Chondrocyte (in vitro differentiated cells): ENCODE data around the gene TUBA4A. TPM values are rescaled to one million over a fixed set of nuclear protein-coding genes. Genes with fewer than 3 reads are reported as not detected.

Source experiments
- DNase-seq: peaks from one replicate; pipeline ENCODE4 v3.0.0; 2021; ENCODE audit warnings: mixed read lengths, low spot score
- H3K27ac Mint-ChIP-seq: one replicate; pipeline ENCODE4 v1.8.0; 2021; ENCODE audit warnings: mild to moderate bottlenecking, moderate library complexity, mixed read lengths; ENCODE audit not compliant: unreplicated experiment
- H3K27me3 Mint-ChIP-seq: 2 replicates; pipeline ENCODE4 v1.8.0; 2021; ENCODE audit warnings: low read depth, mixed read lengths
- H3K36me3 Mint-ChIP-seq: 2 replicates; pipeline ENCODE4 v1.8.0; 2021; ENCODE audit warnings: low read depth, mixed read lengths
- H3K4me1 Mint-ChIP-seq: 2 replicates; pipeline ENCODE4 v1.8.0; 2021; ENCODE audit warnings: low read depth, mild to moderate bottlenecking, mixed read lengths
- H3K4me3 Mint-ChIP-seq: one replicate; pipeline ENCODE4 v1.8.0; 2021; ENCODE audit warnings: mild to moderate bottlenecking, moderate library complexity, mixed read lengths; ENCODE audit not compliant: unreplicated experiment
- H3K9me3 Mint-ChIP-seq: 2 replicates; pipeline ENCODE4 v1.8.0; 2021; ENCODE audit warnings: low read depth, mixed read lengths
- total RNA-seq: library from RNA; stranded (reverse); gene quantifications from 3 replicates; pipeline ENCODE4 v1.2.1, GENCODE V29; 2021
- TF ChIP-seq, protein P1 (sequence below): fragments of 200-600 bp; sonication (generic); IDR thresholded peaks from 2 replicates; pipeline ENCODE4 v1.5.0; 2021; ENCODE audit warnings: antibody characterized with exemption, mild to moderate bottlenecking, moderate library complexity

Gene TUBA4A
- total RNA-seq, 1 donor from 2014 or later: 9.4 TPM

DNA sequence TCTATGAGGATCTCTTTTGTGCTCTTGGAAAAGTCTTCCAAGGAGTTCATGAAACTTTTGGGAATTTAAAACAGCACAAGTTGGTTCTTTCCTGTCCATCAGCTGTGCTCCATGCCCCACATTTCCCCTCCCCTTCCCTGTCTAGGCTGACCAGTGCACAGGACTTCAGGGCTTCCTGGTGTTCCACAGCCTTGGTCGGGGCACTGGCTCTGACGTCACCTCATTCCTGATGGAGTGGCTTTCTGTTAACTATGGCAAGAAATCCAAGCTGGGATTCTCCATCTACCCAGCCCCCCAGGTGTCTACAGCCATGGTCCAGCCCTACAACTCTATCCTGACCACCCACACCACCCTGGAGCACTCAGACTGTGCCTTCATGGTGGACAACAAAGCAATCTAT lies 17.3 kb upstream of the TUBA4A start:
- Mint-ChIP-seq H3K27ac (no peak overlapping the region), H3K4me1 (peaks cover 26% of the 10 kb centered on the region), H3K27me3 (no peaks in the 10 kb centered on the region), H3K9me3 (no peaks in the 10 kb centered on the region), H3K36me3 (no peaks in the 10 kb centered on the region), H3K4me3 (no peak overlapping the region)
- peak; percentile 24 for DNase-seq
- TF ChIP-seq, protein P1, sequence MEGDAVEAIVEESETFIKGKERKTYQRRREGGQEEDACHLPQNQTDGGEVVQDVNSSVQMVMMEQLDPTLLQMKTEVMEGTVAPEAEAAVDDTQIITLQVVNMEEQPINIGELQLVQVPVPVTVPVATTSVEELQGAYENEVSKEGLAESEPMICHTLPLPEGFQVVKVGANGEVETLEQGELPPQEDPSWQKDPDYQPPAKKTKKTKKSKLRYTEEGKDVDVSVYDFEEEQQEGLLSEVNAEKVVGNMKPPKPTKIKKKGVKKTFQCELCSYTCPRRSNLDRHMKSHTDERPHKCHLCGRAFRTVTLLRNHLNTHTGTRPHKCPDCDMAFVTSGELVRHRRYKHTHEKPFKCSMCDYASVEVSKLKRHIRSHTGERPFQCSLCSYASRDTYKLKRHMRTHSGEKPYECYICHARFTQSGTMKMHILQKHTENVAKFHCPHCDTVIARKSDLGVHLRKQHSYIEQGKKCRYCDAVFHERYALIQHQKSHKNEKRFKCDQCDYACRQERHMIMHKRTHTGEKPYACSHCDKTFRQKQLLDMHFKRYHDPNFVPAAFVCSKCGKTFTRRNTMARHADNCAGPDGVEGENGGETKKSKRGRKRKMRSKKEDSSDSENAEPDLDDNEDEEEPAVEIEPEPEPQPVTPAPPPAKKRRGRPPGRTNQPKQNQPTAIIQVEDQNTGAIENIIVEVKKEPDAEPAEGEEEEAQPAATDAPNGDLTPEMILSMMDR: no peak

DNA sequence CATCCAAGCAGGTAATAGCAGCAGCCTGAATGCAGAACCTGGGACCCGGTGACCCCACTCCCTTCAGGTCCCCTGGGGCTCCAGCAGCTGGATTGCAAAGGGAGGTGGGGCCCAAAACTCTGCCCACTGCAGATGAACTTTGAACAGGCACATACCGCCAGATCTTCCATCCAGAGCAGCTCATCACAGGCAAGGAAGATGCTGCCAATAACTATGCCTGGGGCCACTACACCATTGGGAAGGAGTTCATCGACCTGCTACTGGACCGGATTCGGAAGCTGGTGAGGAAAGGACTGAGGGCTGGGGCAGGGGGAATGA lies 16.3 kb upstream of the TUBA4A start:
- Mint-ChIP-seq H3K36me3 (no peaks in the 10 kb centered on the region), H3K27ac (no peak overlapping the region), H3K9me3 (no peaks in the 10 kb centered on the region), H3K4me3 (no peak overlapping the region), H3K27me3 (no peaks in the 10 kb centered on the region), H3K4me1 (peaks cover 22% of the 10 kb centered on the region)
- TF ChIP-seq, protein P1: no peak
- peak; percentile 53 for DNase-seq

DNA sequence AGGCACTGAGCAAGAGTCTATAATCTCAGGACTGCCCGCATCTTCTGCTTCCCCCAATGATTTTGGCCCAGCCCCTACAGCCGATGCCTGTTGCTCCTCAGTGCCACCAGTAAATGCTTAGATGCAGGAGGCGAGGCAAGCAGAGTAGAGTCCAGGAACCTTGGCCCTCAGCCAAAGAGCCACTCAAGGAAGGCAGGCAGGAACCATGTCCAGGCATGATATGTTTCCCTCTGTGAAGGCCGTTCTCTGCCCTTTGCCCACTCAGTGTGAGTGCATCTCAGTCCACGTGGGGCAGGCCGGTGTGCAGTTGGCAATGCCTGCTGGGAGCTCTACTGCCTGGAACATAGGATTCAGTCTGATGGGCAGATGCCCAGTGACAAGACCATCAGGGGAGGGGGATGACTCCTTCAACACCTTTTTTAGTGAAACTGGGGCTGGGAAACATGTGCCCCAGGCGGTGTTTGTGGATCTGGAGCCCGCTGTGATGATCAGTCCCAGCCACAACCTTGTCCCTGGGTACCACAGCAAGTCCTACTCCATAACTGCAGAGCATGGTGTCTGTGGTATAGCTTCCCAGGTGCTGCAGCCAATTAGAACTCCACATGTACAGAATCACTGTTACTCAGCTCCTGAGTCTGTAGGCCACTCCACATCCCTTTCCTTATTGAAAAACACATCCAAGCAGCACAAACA lies 15.8 kb upstream of the TUBA4A start:
- DNase-seq: peak; percentile 60
- Mint-ChIP-seq H3K27ac (no peak overlapping the region), H3K36me3 (no peaks in the 10 kb centered on the region), H3K27me3 (no peaks in the 10 kb centered on the region), H3K4me3 (no peak overlapping the region), H3K9me3 (no peaks in the 10 kb centered on the region), H3K4me1 (peaks cover 17% of the 10 kb centered on the region)
- TF ChIP-seq, protein P1: no peak

DNA sequence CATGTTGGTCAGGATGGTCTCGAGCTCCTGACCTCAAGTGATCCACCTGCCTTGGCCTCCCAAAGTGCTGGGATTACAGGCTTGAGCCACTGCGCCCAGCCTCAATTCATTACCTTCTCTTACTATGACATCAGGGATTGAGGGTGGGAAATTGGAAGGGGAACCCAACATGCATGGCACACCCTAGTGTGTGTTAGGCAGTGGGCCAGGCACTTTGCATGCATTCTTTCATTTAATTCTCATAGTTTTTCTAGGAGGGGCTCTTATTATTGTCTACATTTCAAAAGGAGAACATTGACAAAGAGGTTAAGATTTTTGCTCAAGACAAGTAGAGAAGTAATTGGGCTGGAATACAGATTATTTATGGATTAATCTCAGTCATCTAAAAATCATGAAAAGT lies 14.6 kb upstream of the TUBA4A start:
- no peaks in the 10 kb centered on the region for H3K27me3 Mint-ChIP-seq

DNA sequence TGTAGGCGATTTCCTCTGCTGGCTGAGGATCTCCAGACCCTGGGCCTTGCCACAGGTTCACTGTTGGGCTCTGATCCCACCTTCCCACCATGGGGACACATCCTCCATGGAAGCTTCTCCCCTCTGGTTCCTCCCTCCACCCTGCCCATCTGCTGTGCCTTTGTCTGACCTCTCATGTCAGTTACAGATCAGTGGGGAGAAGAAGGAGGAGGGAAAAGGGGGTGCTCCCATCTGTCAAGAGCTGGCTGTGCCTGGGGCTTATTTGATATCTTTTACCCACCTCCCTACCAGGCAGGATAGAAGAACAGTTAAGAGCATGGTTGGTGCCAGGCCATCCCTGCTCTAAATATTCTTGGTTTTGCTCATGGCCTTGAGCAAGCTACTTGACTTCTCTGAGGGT lies 13.2 kb upstream of the TUBA4A start:
- TF ChIP-seq, protein P1: no peak
- Mint-ChIP-seq H3K9me3 (no peaks in the 10 kb centered on the region), H3K27me3 (peaks cover under 1% of the 10 kb centered on the region), H3K4me1 (peaks cover 4% of the 10 kb centered on the region), H3K27ac (no peak overlapping the region), H3K4me3 (no peak overlapping the region), H3K36me3 (peaks cover 2% of the 10 kb centered on the region)
- no peak for DNase-seq

More for the DNA sequence above, 14.6 kb upstream of the TUBA4A start:
- TF ChIP-seq, protein P1: no peak
- Mint-ChIP-seq H3K4me1 (peaks cover 4% of the 10 kb centered on the region), H3K4me3 (no peak overlapping the region), H3K9me3 (no peaks in the 10 kb centered on the region), H3K36me3 (no peaks in the 10 kb centered on the region), H3K27ac (no peak overlapping the region)
- DNase-seq: peak; percentile 10
